KMS-11 (cell line): ENCODE data around the gene ZNF90.
"Not testable (repeated sequence)": the region's sequence is repeated elsewhere in the genome, so short reads cannot be mapped to it uniquely, and the experiment has no call there.

Experiments
- H2AFZ ChIP-seq: fragments of 200-600 bp; sonication (generic); 2 replicates; pipeline ENCODE4 v1.6.1; 2016; ENCODE audit warnings: antibody characterized with exemption, mixed run types, low read depth
- H3K27ac ChIP-seq: fragments of 200-600 bp; sonication (generic); 2 replicates; pipeline ENCODE4 v1.6.1; 2016; ENCODE audit warnings: mild to moderate bottlenecking, mixed run types
- H3K27me3 ChIP-seq: fragments of 200-600 bp; sonication (generic); 2 replicates; pipeline ENCODE4 v1.6.1; 2017; ENCODE audit warnings: mild to moderate bottlenecking, low read depth, mixed run types, moderate library complexity; ENCODE audit not compliant: insufficient read depth
- H3K36me3 ChIP-seq: fragments of 200-600 bp; sonication (generic); 2 replicates; pipeline ENCODE4 v1.6.1; 2017; ENCODE audit warnings: mild to moderate bottlenecking, mixed run types; ENCODE audit not compliant: insufficient read depth
- H3K4me1 ChIP-seq: fragments of 200-600 bp; sonication (generic); 2 replicates; pipeline ENCODE4 v1.6.1; 2016; ENCODE audit warnings: mild to moderate bottlenecking, low read depth, mixed run types; ENCODE audit not compliant: poor library complexity, severe bottlenecking
- H3K4me2 ChIP-seq: fragments of 200-600 bp; sonication (generic); 2 replicates; pipeline ENCODE4 v1.7.0; 2016; ENCODE audit warnings: mild to moderate bottlenecking, mixed run types
- H3K4me3 ChIP-seq: fragments of 200-600 bp; sonication (generic); IDR thresholded peaks from 2 replicates; pipeline ENCODE4 v1.6.1; 2017; ENCODE audit warnings: low read depth, low read length, mixed read lengths; ENCODE audit not compliant: insufficient read depth
- H3K79me2 ChIP-seq: fragments of 200-600 bp; sonication (generic); 2 replicates; pipeline ENCODE4 v1.6.1; 2016; ENCODE audit warnings: low read depth, mixed run types; ENCODE audit not compliant: insufficient read depth
- H3K9ac ChIP-seq: fragments of 200-600 bp; sonication (generic); 2 replicates; pipeline ENCODE4 v1.6.1; 2016; ENCODE audit warnings: mild to moderate bottlenecking, mixed run types
- H4K20me1 ChIP-seq: fragments of 200-600 bp; sonication (generic); 2 replicates; pipeline ENCODE4 v1.6.1; 2016; ENCODE audit warnings: mild to moderate bottlenecking, mixed run types; ENCODE audit not compliant: insufficient read depth
- TF ChIP-seq, protein P1 (sequence below): fragments of 200-600 bp; sonication (generic); conservative IDR thresholded peaks from 2 replicates; pipeline ENCODE4 v1.6.1; 2017; ENCODE audit warnings: low read depth, mild to moderate bottlenecking, antibody characterized with exemption, low read length, moderate library complexity, mixed read lengths

The ZNF90 gene

DNA sequence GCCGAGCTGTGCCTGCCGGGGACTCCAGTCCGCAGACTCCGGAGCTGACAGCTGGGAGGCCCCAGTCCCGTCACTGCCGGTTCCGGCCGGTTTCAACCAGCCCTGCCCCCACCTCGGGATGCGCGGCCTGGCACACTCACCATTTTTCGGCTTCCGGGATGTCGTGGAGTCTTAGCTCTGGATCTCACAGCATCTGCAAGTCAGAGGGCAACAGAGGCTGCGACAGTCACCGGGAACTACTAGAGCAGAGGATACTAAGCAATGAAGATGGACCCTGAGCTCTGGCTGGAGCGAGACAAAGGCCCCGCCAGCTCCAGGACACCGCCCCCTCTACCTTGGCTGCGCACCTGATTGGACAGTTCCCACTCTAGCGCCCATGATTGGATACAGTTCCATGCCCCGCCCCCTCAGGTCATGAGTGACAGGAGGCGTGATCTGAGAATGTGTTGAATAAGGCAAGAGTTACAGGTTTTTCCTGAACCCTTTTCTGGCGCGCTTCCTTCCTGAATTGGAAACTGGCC lies 38.5 kb upstream of the ZNF90 start, which contains the start of gene ZNF682:
ZNF682 (minus strand) TSS at position 303 of the 521 bp plus-strand sequence; CDS start at position 143, 160 bp downstream.
- no peaks in the 10 kb centered on the region for H3K27me3 ChIP-seq
- no peak within 1 kb of the TSS for H2AFZ ChIP-seq
- no peak within 1 kb of the TSS for H3K9ac ChIP-seq
- H3K4me1 ChIP-seq, result no peaks in the 10 kb centered on the region
- H3K27ac ChIP-seq, result no peak within 1 kb of the TSS
- no peak within 1 kb of the TSS for H3K4me2 ChIP-seq
- no peaks in the 10 kb centered on the region for H3K79me2 ChIP-seq
- no peaks in the 10 kb centered on the region for H4K20me1 ChIP-seq
- no peaks in the 10 kb centered on the region for H3K36me3 ChIP-seq
- TF ChIP-seq, protein P1, sequence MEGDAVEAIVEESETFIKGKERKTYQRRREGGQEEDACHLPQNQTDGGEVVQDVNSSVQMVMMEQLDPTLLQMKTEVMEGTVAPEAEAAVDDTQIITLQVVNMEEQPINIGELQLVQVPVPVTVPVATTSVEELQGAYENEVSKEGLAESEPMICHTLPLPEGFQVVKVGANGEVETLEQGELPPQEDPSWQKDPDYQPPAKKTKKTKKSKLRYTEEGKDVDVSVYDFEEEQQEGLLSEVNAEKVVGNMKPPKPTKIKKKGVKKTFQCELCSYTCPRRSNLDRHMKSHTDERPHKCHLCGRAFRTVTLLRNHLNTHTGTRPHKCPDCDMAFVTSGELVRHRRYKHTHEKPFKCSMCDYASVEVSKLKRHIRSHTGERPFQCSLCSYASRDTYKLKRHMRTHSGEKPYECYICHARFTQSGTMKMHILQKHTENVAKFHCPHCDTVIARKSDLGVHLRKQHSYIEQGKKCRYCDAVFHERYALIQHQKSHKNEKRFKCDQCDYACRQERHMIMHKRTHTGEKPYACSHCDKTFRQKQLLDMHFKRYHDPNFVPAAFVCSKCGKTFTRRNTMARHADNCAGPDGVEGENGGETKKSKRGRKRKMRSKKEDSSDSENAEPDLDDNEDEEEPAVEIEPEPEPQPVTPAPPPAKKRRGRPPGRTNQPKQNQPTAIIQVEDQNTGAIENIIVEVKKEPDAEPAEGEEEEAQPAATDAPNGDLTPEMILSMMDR, result no peak
- no peak within 1 kb of the TSS for H3K4me3 ChIP-seq

DNA sequence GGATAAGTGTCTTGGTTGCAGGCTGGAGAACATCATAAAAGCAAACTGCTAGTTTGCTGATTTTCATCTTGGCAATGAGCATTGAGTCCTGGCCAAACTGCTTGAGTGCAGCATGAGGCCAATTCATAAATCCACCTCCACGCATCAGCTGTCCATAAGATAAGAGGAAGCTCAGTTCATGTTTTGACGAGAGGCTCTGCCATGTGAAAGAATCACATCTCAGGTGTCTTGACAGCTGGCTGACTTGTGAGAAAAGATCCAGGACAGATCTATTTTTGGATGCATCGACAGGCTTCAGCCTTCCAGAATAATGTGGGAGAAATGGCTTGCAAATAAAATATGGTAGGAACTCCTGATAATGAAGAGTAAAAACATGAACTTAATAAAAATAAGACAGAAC lies 33.1 kb upstream of the ZNF90 start:
- H3K79me2 ChIP-seq, result no peaks in the 10 kb centered on the region
- no peaks in the 10 kb centered on the region for H3K27me3 ChIP-seq
- H2AFZ ChIP-seq, result no peak overlapping the region
- no peak overlapping the region for H3K4me3 ChIP-seq
- H3K36me3 ChIP-seq, result no peaks in the 10 kb centered on the region
- no peaks in the 10 kb centered on the region for H3K4me1 ChIP-seq
- H3K4me2 ChIP-seq, result no peak overlapping the region
- H4K20me1 ChIP-seq, result no peaks in the 10 kb centered on the region
- no peak overlapping the region for H3K27ac ChIP-seq
- no peak overlapping the region for H3K9ac ChIP-seq
- TF ChIP-seq, protein P1, result no peak

DNA sequence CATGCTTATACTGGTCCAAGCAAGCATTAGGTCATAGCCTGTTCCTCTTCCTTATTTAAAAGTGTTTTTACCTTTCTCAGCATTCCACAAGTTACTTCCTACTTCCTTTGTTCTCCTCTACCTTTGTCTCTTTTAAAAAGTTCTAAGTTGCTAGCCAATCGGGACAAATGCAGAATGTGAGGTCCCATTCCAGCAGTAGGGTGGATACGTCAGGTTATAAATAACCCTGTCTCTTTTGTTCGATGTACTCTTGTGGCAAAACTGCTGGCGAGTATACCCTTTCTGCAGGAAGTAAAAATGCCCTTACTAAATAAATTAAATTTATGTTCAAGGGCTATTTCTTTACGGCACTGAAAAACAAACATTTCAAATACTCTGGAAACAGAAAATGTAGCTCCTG lies 32.1 kb upstream of the ZNF90 start:
- not testable (repeated sequence) for H3K9ac ChIP-seq, H3K4me2 ChIP-seq, H3K4me3 ChIP-seq, H3K27me3 ChIP-seq, H3K79me2 ChIP-seq, H2AFZ ChIP-seq, H3K27ac ChIP-seq, H4K20me1 ChIP-seq, H3K36me3 ChIP-seq, H3K4me1 ChIP-seq

DNA sequence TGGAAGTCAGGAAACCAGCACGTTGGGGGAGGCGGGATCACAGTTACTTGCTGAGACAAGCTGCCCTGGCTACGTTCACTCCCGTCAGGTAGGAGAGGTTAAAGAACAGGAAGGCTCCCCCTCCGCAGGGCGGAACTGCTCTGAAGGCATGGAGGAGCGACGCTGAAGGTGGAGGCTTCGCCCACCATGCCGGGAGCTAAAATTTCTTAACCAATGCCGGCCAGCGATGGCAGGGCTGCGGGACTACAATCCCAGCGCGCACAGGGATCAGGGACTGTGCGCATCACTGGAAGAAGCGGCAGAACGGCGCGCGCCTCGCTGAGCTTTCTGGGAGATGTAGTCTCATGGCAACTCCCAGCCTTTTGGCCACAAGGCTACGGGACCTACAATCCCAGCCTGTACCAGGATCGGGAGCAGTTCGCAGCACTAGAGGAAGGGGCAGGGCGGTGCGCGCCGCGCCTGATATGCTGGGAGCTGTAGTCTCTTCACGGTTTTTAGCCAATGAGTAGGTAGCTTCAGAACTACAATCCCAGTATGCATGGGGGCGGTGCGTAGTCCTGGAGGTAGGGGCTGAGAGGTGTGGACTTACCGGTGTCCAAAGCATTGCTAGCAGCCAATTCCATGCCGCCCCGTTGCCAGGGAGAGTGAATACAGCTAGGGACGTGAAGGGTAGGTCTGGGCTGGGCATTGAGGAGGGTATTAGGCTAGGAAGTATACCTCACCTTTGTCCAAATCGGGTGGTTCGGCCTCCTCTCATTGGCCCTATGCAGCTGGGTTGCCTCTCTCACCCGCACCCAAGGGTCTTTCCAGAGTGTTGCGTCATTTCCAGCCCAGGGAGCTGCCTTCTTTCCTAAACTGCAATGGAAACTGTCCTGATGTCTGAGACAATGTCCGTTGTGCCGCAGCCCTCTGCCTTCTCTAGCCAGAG lies 25.7 kb upstream of the ZNF90 start:
- TF ChIP-seq, protein P1, result no peak
- H4K20me1 ChIP-seq, result no peaks in the 10 kb centered on the region
- no peaks in the 10 kb centered on the region for H3K4me1 ChIP-seq
- no peaks in the 10 kb centered on the region for H3K27me3 ChIP-seq
- H2AFZ ChIP-seq, result peak overlapping the region; percentile 42; the same call in 1 of the 2 replicates
- no peak overlapping the region for H3K27ac ChIP-seq
- H3K9ac ChIP-seq, result no peak overlapping the region
- H3K4me2 ChIP-seq, result no peak overlapping the region
- H3K36me3 ChIP-seq, result no peaks in the 10 kb centered on the region
- H3K79me2 ChIP-seq, result no peaks in the 10 kb centered on the region
- H3K4me3 ChIP-seq, result no peak overlapping the region

DNA sequence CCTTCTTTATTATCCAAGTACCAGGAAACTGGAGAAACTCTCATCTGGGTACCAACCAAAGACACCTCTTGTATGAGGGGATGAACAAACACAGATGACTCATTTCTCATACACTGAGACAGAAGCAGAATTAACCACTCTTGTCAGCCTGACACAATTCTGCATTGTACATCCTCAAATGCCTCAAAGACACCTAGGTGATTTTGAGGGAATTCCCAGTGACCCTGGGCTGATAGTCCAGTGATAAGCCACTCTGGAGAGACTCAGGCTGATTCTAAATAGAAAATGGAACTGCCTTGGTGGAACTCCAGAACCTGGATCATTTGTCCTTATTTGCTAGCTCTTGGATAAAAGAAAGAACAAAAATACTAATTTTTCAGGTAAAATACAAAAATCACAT lies 19.1 kb upstream of the ZNF90 start:
- not testable (repeated sequence) for H3K4me3 ChIP-seq, H3K79me2 ChIP-seq, H3K4me1 ChIP-seq, H3K4me2 ChIP-seq, H3K27me3 ChIP-seq, H3K9ac ChIP-seq, H4K20me1 ChIP-seq, H3K27ac ChIP-seq, H3K36me3 ChIP-seq, H2AFZ ChIP-seq
